Mucosa of descending colon (tissue), 3 donors: ENCODE data around the gene EPB41L3. TPM values are rescaled to one million over a fixed set of nuclear protein-coding genes. Genes with fewer than 3 reads are reported as not detected.

Source experiments
- ATAC-seq: fragments of 200-7000 bp; cut with Tn5 transposase; one replicate; pipeline ENCODE4 v1.9.1; 2020; ENCODE audit warnings: mild to moderate bottlenecking, moderate library complexity
- DNase-seq, 3 donors: peaks; one replicate each; pipeline ENCODE4 v3.0.0-alpha.2; 2020
- H3K36me3 ChIP-seq: fragments of 200-600 bp; one replicate; pipeline ENCODE4 v1.8.0; 2021; ENCODE audit warnings: low read depth, mild to moderate bottlenecking
- H3K4me1 ChIP-seq: fragments of 200-600 bp; one replicate; pipeline ENCODE4 v1.8.0; 2021; ENCODE audit warnings: low read depth, mild to moderate bottlenecking
- H3K4me3 ChIP-seq: fragments of 200-600 bp; one replicate; pipeline ENCODE4 v1.8.0; 2021; ENCODE audit warnings: mild to moderate bottlenecking
- H3K9me3 ChIP-seq: fragments of 200-600 bp; one replicate; pipeline ENCODE4 v1.8.0; 2021; ENCODE audit warnings: mild to moderate bottlenecking
- intact Hi-C, 2 donors: fragments of 100-400 bp; cut with DNase I in 1 of 2; cut with micrococcal nuclease in 1 of 2; formaldehyde crosslinking; loops; one replicate each; pipeline versions ENCODE4 v1.11.0 to v1.11.1; 2022; cut with DNase I, micrococcal nuclease
- long read RNA-seq, 2 donors: library from polyadenylated mRNA; unstranded; transcript quantifications; one replicate each; pipeline ENCODE4 v2.0.0, GENCODE V29; 2019 to 2021
- total RNA-seq, 3 donors: library from RNA; stranded (reverse); fragmentation: NEBNext Ultra II Directional in 2 of 3; extraction: Animal tissue kit (Norgen Biotek cat#: 25700) in 2 of 3; gene quantifications; one replicate each; pipeline versions ENCODE4 v1.2.1 to v1.2.4, GENCODE V29; 2021 to 2023
- TF ChIP-seq, protein P1 (sequence below): fragments of 200-600 bp; IDR thresholded peaks from one replicate; pipeline ENCODE4 v1.8.0; 2022; ENCODE audit warnings: antibody characterized with exemption, mild to moderate bottlenecking
- donor health status: DM: no; HTN: no; CAD: no; lungs with moderate emphysema.
- donor health status: DM: no; HTN: no; CAD: no.
- donor health status: DM: no; HTN: yes; CAD: no.

EPB41L3 gene
- total RNA-seq, result 10 to 100 TPM; 83.3 to 98.9 (median 97.3) TPM
- long read RNA-seq, donor 1, transcript EPB41L3-204 (20 exons, 3,370 nt), result major isoform, 27 of 99 reads
- long read RNA-seq, donor 1, partial matches to known transcripts, result 10 of 99 reads
- long read RNA-seq, donor 1, other reads (novel, unspliced or antisense), result 62 of 99 reads
- long read RNA-seq, donor 2, partial matches to known transcripts, result 2 of 3 reads
- long read RNA-seq, donor 2, other reads (novel, unspliced or antisense), result 1 of 3 reads

DNA sequence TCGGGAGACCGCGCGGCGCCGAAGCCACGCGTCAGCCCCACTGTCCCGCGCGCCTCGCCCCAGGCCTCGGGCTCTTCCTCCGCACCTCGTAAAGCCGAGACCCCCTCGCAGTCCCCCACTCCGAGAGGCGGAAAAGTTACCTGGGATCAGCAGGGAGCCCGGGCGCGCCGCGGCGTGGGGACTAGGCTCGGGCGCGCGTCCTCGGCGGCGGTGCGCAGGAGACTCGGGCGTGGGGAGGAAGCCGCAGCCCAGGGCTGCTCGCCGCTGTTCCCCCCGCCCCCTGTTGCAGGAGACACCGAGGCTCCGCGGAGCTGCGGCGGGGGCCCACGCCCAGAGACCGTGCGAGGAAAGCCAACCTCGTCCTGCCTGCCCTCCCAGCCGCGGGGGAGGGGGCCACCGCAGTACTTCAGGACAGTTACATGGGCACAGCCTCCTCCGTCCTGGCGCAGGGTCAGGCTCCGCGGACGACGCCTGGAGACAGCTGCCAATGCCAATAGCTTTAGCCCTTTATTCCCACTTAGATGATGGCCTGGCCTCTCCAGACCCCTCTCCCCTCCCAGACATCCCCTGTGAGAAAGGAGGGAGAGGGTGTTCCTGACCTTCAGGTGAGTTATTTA, at the start of gene EPB41L3:
Gene EPB41L3, minus strand, starts transcription at position 225 of the 617 bp plus-strand sequence. CDS start 54,814 bp downstream, outside the sequence.
- Histone ChIP-seq H3K9me3 (no peaks in the 10 kb centered on the region), H3K4me1 (peaks cover 5% of the 10 kb centered on the region), H3K4me3 (no peak within 1 kb of the TSS), H3K36me3 (no peaks in the 10 kb centered on the region)
- ATAC-seq, result peak; percentile 72
- peak; percentile 10 to 59 (median 36) for DNase-seq
- intact Hi-C loops, result no loop called here
- TF ChIP-seq, protein P1, sequence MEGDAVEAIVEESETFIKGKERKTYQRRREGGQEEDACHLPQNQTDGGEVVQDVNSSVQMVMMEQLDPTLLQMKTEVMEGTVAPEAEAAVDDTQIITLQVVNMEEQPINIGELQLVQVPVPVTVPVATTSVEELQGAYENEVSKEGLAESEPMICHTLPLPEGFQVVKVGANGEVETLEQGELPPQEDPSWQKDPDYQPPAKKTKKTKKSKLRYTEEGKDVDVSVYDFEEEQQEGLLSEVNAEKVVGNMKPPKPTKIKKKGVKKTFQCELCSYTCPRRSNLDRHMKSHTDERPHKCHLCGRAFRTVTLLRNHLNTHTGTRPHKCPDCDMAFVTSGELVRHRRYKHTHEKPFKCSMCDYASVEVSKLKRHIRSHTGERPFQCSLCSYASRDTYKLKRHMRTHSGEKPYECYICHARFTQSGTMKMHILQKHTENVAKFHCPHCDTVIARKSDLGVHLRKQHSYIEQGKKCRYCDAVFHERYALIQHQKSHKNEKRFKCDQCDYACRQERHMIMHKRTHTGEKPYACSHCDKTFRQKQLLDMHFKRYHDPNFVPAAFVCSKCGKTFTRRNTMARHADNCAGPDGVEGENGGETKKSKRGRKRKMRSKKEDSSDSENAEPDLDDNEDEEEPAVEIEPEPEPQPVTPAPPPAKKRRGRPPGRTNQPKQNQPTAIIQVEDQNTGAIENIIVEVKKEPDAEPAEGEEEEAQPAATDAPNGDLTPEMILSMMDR, result no peak

DNA sequence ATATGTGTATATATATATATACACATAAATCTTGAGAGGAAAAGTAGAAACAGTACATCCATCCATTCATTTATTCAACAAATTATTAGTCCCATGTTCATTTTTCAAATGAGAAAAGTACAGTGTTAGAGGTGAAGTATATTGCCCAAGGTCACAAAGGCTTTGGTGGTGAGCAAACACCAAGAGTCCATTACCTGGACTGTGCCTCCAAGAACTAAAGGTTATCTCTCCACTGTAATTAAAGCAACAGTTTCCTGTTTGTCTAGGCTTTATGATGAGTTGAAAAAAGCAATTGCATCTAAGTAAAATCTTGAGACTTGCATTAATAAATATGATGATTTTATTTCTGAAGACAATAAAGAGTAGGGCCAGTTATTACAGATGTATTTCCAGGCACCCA, 44.7 kb upstream of the EPB41L3 start:
- ATAC-seq (peak; percentile 78), DNase-seq (no peak)
- H3K4me1 ChIP-seq, result no peaks in the 10 kb centered on the region
- TF ChIP-seq, protein P1, result no peak
- intact Hi-C loops, result no loop called here
- no peaks in the 10 kb centered on the region for H3K9me3 ChIP-seq
- no peak overlapping the region for H3K4me3 ChIP-seq
- H3K36me3 ChIP-seq, result no peaks in the 10 kb centered on the region

DNA sequence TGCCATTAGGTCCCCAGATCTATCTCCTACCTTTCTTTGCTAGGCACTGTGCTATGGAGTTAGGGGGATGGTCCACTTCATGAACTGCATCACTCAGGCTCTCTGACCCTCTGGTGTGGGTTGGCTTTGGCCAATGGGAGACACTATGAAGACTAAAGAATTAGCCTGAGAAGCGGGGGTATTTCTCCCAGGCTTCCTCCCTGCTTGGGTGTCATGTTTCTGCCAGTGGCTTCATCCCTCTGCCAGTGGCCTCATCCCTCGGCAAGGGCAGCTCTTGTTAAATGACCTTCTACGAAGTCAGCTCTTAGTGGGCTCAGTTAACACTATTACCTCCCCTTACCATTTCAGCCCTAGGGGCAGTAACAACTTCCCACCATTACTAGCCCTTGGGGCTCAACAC, 41.9 kb upstream of the EPB41L3 start:
- DNase-seq (no peak), ATAC-seq (no peak)
- Histone ChIP-seq H3K4me3 (no peak overlapping the region), H3K9me3 (no peaks in the 10 kb centered on the region), H3K36me3 (no peaks in the 10 kb centered on the region), H3K4me1 (no peaks in the 10 kb centered on the region)
- TF ChIP-seq, protein P1, result no peak
- intact Hi-C loops, result no loop called here

DNA sequence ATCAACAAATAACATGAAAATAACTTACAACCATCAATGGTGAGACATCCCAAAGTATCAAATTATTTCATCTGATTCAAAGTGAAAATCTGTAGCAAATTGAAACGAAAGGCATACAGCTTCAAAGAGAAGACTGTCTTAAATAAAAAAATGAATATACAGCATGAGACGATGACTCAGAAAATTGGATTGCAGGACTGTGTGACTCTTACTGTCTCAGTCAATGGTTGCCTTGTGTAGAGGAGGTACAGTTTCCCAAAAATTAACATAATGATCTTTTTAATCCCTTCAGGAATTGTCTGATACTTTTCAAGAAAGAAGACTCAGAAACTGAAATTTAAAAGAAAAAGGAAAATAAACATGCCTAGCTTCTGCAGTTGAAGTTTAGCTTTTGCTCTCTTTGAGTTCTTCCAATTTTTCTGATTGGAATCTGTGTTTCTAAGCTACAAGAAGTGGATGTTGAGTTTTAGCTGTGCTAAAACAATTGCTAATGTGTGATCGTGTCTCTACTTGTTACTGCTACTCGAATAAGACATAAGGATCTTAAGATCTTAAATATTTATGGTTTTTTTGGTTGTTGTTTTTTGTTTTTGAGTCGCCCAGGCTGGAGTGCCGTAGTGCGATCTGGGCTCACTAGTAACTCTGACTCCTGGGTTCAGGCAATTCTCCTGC, 41.1 kb upstream of the EPB41L3 start:
- TF ChIP-seq, protein P1, result no peak
- ATAC-seq (no peak), DNase-seq (no peak)
- intact Hi-C loops, result no loop called here
- Histone ChIP-seq H3K4me1 (no peaks in the 10 kb centered on the region), H3K9me3 (no peaks in the 10 kb centered on the region), H3K36me3 (no peaks in the 10 kb centered on the region), H3K4me3 (no peak overlapping the region)

DNA sequence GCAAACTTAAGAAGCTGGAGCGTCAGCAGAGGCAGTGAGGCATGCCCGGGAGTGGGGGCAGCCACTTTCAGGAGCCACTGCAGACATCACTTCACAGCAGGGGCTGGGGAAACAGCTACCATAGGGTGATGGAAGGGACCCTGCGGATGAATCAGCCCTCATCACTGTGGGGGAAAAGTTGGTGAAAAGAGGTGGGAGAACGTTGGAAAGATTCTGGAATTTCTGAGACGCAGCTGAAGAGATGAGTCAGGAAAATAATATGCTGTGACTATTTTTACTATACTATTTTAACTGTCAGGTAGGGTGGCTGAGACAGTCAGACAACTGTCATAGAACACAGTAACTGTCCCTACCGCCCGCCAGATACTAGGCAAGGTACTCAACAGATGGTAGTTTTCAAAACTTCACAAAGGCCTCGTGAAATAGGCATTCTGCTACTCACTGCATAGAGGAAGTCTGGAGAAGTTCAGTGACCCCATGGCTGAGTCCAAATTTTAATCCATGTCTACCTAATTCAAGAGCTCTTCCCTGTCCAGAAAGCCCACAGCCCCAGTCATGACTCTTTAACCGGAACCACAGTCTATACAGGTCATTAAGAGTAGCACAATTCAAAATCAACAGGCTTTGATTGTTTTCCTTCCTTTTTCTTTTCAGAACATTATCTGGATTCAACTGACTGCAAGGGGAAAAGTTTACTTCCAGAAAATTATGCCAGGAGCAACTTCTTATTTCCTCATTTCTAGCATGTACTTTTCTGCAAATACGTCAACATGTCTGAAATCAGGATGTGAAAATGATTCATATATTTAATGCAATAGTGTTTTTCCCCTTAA, 39.3 kb upstream of the EPB41L3 start:
- TF ChIP-seq, protein P1, result no peak
- intact Hi-C loops, result no loop called here

More for the DNA sequence above, 39.3 kb upstream of the EPB41L3 start:
- H3K36me3 ChIP-seq, result no peaks in the 10 kb centered on the region
- H3K9me3 ChIP-seq, result no peaks in the 10 kb centered on the region
- DNase-seq (peak in 1 of 3 donors; percentile 3), ATAC-seq (peak; percentile 39)
- H3K4me1 ChIP-seq, result no peaks in the 10 kb centered on the region
- no peak overlapping the region for H3K4me3 ChIP-seq
